ENCODE data around the gene RENBP.

Gene RENBP

DNA sequence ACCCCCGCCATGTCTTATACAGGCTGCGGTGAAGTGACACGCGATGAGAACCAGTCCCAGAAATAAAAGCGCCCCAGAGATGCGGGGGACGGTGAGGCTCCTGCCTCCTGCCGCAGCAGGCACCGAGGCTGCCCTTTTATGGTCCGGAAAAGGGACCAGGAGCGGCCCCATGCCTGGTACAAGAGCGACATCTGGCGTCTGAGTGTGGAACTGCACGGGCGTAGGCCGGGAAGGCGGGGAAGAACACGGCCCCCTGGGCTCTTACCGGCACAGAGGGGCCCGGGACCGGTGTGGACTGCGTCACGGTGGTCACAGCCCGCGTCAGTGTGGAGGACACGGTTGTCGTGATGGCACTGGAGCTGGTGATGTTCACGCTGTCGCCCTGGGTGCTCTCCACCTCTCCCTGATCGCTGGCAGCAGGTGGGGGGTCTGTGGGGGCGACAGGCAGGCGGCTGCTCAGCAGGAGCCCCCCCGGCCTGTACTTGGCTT lies 8.9 kb upstream of the RENBP start:
- DNase-seq, result peak; percentile 45 to 71 (median 65)

DNA sequence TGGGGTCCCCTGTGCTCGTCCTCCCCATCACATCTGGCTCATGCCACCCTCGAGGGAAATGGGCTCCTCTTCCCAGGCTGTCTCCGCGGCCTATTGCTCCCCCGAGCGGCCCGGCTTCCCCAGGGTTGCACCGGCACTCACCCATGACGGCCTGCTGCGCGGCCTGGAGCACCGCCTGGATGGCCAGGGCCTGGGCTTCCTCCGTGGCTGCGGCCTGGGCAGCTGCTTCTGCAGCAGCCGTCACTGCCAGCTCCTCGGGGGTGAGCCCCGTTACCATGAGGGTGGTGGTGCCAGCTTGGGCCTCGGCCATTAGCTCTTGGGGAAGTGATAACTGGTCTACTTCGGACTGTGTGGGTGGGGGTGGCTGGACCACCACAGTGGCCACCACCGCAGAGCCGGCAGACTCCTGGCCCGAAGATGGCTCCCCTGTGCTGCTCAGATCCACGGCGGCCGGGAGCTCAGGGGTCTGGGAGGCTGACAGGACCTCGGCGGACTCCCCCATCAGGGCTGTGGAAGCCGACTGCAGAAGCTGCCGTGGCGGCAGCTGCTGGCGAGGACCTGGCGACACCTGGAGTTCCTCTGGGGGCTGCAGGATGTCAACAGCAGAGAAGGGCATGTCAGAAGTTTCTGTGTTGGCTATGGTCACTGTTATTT lies 8.1 kb upstream of the RENBP start:
- DNase-seq, result no peak

DNA sequence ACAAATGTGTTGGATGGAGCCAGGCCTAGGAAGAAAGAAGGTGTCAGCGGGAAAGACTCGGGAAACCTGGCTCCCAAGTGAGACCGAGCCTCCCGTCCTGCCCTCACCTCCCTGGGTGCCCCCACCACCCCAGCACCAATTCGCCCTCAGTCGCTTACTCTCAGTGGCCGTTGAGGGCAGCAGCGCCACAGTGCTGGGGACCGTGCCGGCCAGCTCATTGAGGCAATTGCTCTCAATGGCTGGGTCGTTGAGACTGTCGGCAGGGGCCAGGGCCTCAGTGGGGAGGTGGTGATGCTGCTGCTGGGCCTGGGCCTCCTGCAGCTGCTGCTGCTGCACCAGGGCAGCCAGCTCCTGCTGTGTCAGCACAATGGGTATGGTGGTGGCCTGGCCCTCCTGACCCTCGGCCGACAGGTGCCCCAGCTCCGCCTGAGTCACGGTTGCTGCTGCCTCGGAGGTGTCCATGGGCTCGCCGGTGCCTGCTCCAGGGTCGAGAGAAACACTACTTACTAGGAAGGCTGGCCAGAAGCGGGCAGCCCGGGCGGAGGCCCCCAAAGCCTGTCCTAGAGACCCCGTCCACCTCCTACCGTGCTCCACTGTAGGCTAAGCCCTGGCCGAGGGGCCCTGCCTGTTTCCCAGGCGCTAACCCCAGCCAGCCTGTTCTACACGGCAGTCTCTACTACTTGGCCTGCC lies 7.4 kb upstream of the RENBP start:
- no peak for DNase-seq

DNA sequence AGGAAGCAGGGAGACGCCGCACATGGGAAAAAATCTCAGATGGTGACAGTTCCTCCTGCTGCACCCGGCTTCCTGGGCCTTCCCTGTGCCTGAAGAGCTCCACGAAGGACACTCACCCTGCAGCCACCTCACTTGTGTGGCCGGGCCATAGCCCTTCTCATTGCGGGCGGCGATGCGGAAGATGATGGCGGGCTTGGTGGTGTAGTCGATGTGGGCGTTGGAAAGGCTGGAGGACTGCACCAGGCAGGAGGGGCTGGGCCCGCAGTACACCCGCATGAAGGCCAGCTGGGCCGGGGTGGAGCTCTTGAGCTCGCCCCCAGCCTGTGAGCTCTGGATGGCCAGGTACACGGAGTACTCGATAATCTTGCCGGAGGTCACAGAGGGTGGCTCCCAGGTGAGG lies 5.7 kb upstream of the RENBP start:
- no peak for DNase-seq

DNA sequence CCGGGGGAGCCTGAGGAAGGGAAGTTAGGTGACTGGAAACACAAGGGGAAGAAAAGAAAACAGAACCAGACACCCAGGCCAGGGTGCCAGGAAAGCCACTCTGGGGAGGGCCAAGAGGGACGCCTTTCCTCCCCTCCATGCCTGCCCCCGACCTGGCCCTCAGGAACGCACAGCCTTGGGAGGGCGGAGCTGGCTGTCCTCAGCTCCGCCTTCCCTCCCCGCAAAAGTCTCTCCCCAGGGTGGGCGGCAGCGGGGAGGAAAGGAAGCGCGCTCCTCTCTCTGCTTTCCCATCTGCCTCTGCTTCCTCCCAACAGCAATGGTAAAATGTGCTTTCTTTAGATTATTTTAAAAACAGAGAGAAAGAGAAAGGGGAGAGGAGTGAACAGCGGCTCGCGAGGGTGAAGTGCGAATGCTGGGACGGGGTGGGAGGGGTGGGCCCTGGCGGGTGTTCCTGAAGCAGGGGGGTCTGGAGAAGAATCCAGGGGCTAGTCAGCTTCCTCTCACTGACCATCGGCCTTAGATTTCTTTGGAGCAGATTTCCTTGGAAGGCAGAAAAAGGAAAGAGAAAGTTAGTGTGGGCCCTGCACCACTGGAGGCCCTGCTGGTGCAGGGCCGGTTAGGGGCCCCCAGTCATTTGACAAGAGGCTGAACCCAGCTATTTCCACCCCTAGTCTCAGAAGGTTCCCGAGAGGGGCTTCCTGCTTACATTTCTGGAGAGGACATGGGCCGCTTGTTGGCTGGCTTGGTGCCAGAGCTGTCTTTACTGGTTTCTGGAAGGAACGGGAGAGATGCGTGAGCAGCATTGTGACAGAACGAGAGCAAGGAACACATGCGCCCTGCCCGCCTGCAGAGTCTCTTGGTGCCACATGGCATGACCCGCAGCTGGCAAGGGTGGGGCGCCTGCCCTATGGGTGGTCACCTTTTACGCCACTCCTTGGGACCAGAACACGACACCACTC lies 4.7 kb upstream of the RENBP start:
- DNase-seq, result no peak

DNA sequence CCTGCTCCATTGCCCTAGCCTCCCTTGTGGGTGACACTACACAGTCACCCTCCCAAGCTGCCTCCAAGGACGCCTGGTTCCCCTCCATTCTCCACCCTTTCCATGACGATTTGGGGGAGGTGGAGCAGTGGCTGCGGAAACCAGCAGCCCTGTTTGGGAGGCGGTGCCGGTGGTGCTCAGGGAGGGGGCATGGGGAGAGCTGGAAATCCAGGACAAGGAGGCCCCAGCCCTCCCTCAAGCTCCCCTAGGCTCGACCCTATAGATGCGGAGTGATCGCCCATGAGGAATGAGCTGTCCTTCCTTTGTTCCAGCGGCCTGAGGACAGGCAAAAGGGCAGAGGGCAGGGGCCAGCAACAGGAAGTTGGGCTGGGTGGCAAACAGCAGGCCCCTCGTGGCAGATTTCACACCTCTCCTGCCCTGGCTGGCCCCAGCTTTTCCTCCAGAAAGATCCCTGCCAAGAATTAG lies 3.6 kb upstream of the RENBP start:
- no peak for DNase-seq

DNA sequence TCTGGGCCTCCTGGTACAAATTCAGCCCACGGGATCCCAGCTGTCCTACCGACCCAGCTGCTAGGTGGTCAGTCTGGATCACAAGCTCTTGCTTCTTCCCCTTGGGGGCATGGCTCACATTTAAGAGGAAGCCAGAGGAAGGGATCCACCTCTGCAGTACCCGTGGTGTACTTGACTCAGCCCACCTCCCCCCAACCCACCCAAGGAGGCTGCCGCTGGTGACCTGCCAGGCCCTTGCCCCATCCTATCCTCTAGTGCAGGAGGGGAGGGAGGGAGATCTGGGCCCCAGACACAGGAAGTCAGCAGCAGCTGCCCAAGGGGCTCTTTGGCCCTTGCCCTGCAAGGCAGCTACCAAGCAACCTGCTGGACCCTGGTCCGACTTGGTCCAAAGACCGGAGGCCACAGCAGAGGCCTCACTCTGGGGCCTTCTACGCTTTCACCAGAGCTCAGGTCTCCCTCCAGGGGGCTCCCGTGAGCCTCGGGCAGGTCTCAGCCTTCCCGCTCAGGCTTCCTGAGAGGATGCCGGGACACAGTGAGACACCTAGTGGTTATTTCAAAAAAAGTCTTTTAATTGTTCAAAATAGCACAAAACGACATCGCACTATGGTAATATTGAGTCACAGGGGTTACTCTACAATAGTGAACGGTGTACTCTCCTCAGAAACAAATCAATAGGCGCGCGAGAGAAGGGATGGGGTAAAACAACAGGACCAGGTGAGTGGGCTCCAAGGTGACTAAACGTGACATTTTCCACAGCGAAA lies 2.7 kb upstream of the RENBP start:
- peak; percentile 55 to 83 (median 68) for DNase-seq

DNA sequence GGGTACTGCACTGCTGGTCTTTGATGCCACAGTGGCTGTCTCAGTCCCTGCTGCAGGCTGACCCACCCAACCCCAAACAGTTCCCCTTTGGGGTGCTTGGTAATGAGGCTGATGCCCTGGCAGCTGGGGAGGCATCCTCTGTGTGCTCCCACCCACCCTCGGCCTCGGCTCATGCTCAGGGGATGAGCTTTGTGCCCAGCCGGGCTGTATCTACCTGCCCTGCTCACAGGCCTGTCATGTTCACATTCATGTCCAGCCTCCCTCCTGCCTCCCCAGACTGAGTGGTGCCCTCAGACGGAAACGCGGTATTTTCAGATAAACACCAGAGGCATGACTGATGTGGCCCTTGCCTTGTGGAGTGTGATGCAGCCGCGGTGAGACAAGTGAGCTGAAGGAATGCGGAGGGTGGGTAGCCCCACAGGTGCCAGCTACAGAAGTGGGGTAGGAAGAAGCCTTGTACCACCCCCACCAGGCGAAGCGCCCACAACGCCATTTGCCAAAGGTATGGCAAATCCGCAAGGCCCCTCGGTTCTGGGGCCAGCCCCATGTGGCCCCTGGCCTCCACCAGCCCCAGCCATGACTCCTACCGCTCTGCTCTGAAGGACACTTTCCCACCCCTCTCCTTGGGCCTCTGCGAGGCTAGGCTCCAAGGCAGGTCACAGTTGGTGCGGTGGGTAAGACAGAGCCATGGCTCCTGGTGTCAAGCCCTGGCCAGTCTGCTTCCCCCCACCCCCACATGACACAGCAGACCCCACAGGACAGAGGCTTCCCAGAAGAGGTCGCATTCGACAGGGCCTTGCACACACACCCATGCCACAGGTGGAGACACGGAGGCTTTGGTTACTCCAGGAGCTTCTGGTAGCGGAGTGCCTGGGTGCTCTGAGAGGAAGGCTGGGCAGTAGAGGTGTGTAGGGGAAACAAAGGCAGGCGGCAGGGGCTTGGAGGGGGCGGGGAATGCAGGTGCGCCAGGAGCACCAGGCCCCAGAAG lies 1.8 kb upstream of the RENBP start:
- no peak for DNase-seq

DNA sequence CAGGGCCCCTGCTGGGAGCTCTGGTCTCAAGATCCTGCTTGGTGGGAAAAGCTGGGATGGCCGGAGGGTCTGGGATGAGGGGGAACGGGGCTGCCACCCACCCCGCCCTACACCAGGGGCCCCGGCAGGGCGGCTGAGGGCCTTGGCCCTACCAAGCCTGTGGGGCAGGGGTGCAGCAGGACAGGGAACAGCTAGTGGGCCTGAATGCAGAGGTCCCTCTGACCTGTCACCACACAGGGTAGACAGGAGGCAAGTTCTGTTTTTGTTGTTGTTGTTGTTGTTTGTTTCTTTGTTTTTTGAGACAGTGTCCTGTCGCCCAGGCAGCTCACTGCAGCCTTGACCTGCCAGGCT lies 332 bp upstream of the RENBP start:
- DNase-seq, result no peak

DNA sequence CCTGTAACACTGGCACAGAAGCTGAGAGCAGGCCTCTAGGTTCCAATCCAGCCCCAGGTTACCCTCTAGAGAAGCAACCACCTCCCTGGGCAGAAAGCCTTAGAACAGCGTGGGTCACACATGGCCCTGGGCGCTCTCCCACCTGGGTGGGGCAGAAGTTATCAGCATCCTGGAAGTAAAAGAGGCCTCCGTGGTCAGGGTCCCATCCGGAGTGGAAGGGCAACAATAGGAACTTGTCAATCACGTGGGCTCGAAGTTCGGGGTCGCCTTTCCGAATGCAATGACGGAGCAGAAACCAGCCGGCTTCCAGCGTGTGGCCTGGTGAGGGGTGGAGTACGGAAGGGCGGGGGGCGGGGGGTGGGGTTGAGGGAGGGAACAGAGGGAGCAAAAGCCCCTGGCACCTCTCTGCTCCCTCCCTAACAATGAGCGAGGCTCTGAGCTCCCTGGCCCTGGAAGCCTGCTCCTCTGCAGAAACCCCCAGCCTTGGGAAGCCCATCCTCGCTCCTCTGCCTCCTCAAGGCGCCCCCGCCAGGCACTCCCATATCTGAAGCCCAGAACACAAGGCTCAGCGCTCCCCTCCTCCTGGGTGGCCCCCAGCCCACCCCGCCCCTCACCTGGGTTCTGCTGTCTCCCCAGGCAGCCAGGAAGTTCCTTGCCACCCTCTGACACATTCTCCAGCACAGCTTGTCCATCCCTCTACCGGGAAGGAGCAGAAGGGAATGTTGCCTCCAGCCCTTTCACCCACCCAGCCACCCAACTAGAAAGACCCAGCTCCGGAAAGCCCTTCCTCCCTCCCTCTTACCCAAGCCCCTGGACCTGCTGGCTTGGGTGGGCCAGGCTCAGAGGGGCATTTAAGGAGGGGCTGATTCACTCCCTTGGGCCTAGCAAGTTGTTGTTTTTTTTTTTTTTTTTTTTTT lies 2.8 kb downstream of the RENBP start:
- no peak for DNase-seq

DNA sequence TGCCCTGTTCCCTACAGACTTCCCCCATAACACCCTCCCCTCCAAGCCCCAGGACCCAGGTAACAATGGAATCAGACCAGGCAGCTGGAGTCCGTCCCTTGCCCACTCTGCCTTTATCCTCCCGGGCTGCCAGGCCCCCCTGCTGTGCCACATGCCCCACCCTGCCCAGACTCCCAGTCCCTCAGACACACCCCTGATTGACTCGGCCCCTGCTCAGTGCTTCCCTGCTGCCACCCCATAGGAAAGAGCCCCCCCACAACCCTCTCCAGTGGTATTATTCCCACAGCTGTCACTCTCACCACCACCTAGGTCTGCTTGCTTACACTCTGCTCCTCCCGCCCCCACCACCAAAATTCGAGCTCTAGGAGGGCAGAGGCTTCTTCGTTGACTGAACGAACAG lies 4.9 kb downstream of the RENBP start:
- no peak for DNase-seq

DNA sequence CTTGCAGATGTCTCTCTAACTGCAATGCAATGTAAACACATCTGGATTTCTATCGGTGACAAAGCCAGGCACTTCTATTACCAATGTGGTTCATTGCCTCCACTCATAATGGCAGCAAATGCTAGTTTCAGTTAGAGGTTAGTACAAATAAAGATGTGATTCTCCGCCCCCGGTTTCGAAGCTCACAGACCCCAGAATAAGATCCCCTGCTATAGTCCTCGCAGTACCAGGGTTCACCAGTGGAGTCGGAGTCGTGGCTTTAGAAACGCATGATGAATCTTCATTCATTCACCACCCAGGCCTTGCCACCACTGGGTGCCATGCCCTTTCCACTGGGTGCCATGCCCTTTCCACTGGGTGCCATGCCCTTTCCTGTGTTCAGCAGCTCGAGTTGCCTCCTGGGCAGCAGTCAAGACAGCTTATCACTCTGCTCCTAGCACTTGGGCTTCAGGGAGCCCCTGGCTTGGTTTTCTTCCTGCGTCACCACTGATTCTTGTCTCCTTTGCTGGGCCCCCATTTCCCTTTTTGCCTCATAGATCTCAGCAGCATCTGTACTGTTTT lies 6.1 kb downstream of the RENBP start:
- no peak for DNase-seq

DNA sequence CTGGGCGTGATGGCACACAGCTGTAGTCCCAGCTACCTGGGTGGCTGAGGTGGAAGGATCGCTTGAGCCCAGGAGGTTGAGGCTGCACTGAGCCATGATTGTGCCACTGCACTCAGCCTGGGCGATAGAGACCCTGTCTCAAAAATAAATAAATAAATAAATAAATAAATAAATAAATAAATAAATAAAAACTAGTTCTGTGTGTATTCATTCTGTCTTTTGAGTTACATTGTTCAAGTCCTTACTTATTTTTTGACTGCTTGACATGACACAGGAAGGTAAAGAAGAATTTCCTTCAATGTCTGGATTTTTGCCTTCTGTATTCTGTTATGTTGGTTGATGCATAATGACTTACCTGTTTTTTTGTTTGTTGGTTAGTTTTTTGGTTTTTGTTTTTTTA lies 7.4 kb downstream of the RENBP start:
- no peak for DNase-seq

DNA sequence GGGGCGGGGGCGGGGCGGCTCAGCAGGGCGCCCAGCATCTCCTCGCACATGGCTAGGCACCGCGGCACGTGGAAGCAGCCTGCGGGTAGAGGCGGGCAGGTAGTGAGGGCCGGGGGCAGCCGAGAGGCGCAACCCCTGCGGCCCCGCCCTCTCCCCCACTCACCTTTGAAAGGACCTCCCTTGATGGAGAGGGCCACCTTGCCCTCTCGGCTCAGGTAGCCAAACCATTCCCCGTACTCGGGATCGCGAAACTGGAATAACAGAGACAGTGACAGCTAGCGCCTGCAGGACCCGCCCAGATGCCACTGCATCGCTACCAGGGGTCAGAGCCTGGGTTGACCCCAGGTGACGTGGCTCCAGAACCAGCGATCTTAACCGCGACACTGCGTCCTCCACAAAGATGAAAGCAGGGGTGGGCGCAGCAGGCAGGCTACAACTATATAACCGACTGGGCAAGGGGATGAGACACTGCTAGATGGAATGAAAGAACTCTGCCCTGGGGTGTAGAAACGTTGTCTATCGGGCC lies 9.1 kb downstream of the RENBP start:
- no peak for DNase-seq

DNA sequence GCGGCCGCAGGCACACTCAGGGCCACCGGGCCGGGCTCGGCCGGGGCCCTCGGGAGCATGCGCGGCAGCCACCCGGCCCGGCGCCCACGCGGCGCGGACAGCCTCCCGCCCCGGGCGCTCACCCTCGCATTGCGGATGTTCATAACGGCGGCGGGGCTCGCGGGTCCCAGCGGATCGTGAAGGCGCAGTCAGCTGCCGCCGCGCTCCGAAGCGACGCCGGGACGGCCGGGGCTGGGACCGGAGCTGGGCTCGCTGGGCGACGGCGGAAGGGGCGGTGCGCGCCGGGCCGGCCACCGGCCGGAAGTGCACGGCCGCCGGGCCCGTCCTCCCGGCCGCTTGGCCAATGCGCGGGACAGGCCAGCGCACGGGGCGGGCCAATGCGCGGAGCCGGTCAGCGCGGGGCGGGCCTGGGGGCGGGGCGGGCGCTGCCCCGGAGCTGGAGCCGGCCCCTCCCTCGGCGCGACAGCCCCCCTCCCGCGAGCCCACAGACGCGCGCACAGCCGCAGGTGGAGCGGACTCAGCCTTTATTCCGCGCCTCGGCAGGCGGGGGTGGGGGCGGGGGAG lies 9.6 kb downstream of the RENBP start, which contains the start of gene NAA10:
Gene NAA10 (minus strand): TSS at position 276 of the 564 bp plus-strand sequence. CDS start 133 bp downstream, at position 143.
- peak in 4 of 5 donors; percentile 27 to 59 (median 50) for DNase-seq

DNA sequence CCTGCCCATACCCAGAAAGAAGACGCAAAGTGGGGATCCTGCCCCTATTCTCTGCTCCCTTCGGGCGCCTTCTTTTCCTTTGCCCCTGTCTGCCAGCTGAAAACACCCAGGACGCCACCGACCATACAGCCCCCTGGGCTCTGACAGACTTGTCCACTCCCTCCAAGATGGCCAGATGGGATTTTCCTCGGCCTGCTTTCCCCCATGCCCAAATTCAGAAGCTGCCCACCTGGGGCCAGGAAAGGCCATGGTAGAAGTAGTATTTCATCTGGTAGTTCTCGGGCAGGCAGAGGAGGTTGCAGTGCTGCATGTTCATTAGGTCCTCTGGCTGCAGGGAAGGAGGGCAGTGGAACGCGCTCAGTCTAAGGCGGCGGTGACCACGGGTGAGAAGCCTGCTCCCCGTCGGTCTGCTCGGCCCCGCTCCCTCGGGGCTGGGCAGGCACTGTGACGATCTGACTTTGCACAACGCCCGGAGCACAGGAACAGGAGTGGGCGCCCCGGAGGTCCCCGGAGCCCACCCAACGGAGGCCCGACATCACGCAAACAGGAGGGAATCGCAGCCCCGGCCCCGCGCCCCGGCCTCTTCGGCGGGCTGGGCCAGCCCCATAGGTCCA lies 10.2 kb downstream of the RENBP start:
- DNase-seq, result no peak

DNA sequence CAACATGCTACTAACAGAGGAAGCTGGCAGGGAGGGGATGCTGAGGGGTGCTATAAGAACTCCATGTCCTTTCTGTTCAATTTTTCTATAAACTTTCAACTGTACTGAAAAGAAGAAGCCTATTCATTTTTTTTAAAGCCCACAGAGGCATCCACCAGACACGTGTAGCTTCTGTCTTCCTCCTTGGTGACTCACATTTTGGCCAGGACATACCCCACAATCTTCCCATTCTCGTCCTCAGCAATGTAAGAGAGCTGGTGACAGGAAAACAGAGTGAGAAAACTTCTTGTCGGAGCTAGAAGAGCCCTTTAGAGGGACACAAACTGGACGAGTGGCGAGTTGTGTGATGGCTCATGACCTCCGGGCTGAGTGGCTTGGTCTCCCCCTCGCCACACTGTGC lies 10.7 kb downstream of the RENBP start:
- DNase-seq, result no peak

DNA sequence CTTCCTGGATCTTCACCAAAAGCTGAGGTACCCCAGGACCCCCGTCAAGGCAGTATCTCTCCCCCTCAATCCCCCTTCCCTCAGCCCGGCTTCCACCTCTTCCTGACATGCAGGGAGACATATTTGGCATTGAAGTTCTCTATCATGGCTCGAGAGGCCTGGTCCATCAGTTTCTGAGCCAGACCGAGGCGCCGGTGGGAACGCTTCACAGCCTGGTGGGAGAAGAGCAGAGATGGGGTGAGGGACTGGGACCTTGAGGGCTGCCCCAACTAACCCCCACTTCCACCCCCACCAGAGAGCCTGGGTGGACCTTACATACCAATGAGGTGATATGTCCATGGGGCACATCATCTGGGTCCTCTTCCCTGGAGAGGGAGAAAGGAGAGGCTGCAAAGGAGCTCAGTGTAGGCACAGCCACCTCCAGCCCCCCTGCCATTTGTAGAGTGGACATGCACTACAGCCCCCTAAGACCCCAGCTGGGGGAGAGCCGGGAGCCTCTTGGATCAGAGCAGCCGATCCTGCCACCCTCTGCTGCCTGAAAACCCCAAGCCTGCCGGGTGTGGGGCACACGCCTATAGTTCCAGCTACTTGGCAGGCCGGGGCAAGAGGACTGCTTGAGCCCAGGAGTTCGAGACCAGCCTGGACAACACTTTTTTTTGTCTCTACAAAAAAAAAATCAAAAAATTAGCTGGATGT lies 12.1 kb downstream of the RENBP start:
- DNase-seq, result no peak
